ENCODE results near the gene IFT80.

Gene IFT80

DNA sequence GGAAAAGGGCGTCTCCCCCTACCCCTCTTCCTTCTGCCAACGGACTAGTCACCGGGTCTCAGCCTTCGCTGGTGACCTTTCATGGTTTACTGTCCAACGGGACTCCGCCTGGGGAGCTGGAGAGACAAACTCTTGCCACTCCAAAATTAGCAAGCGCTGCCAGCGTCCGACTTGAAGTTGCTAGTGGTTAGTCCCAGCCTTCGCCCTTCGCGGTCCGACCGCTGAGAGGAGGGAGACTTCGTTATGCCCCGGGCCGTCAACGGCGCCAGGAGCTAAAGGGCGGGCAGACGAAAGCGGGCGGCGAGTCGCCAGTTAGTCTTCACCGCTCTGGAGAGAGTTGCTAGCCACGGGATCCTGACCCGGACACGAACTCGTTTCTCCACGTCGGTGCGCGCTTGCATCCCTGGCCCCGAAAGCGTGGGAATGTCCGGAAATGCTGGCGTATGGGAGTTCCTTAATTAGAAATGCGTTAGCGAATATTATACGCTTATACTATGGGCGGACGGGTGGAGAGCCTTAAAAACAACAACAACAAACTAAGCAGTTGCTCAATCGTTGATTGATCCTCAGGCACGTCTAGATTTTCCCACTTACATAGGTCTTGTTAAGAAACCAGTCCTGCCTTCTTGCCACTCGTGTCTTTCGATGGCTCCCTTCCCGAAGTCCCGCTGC, 1.1 kb upstream of the IFT80 start:
- H3K4me3 ChIP-seq (ENCODE audit: low read depth, low read length): peak overlapping the region; percentile 83
- TF ChIP-seq CTCF (IDR thresholded peaks at IDR 0.05; ENCODE audit: low read depth, low read length): no peak

GRCh38 chr3:160398820-160399124, 253 bp downstream of the IFT80 start:
- TF ChIP-seq CTCF (IDR thresholded peaks at IDR 0.05; ENCODE audit: low read depth, low read length): no peak
- peak overlapping the region; percentile 83 for H3K4me3 ChIP-seq (ENCODE audit: low read depth, low read length)

DNA sequence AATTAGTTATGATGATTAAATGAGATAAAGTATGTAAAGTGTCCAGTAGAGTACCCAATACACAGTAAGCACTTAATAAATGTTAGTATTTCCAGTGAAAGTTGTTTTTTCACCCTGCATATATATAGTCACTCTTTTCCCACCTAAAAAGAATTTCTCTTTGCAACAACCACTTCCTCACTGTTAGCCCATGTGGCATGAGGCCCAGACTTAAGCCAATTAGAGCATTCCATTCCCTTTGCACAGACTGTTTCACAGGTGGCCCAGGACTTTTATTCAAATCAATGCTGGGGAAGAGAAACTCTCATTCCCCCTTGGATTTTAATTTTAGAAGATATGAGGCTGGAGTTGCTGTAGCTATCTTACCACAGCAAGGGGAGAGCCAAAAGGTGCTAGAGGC, 3.7 kb downstream of the IFT80 start:
- no peak for TF ChIP-seq CTCF (IDR thresholded peaks at IDR 0.05; ENCODE audit: low read depth, low read length)
- no peak overlapping the region for H3K4me3 ChIP-seq (ENCODE audit: low read depth, low read length)

DNA sequence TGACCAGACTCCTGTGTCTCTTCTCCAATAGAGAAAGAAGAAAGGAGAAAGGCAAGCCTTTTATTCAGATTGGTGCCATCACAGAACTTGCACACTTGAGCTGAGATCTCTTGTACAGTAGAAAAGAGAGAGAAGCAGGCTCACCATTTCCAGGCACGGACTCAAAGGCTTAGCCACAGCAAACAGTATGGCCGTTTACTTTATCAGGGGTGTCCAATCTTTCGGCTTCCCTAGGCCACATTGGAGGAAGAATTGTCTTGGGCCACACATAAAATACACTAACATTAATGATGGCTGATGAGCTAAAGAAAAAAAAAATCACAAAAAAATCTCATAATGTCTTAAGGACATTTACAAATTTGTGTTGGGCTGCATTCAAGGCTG, 5.0 kb downstream of the IFT80 start:
- no peak overlapping the region for H3K4me3 ChIP-seq (ENCODE audit: low read depth, low read length)
- no peak for TF ChIP-seq CTCF (IDR thresholded peaks at IDR 0.05; ENCODE audit: low read depth, low read length)

DNA sequence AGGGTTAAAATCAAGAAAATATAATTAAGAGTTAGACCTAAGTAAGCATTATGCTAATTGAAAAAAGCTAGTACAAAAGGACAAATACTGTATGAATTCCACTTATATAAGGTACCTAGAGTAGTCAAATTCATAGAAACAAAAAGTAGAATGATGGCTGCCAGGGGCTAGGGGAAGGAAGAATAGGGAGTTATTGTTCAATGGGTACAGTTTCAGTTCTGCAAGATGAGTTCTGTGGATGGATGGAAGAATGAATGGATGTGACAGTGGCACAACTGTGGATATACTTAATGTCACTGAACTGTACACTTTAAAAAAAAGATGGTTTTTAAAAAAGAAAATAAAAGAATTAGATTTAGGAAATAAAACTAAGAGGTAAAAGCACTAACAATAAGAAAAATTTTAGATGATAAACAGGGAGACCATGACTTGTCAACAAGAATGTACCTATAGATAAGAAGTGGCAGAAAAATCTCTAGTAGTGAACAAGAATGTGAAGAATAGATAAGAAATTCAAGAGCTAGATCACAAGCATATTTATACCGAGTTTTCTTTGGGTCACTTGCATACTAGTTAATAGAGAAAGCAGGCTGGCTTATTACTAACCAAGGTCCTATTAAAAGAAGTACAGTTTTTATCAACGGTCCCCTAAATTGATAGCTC, 5.5 kb downstream of the IFT80 start:
- TF ChIP-seq CTCF (IDR thresholded peaks at IDR 0.05; ENCODE audit: low read depth, low read length): no peak
- H3K4me3 ChIP-seq (ENCODE audit: low read depth, low read length): no peak overlapping the region

GRCh38 chr3:160392798-160393197, 6.2 kb downstream of the IFT80 start:
- TF ChIP-seq CTCF (IDR thresholded peaks at IDR 0.05; ENCODE audit: low read depth, low read length): no peak

DNA sequence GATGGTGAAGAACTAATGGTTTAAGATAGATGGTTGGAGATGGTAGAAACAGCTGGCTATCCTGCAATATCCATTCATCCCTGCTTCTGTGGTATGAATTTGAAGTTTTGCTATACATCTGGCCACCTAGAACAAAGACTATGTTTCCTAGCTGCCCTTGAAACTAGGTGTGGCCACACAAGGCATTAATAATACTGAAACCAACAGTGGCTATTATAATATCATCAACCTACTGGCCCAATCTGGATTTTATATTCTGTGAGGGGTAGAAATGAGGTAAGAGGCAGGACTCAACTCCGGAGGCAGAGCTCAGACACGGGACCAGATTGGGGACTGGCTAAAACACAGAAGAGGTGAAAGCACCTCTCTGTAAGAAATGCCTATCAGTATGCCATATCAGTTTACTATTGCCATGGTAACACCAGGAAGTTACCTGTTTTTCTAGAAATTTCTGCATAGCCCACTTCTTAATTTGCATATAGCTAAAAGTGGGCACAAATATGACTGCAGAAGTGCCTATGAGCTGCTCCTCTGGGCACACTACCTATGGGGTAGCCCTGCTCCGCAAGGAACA, 8.4 kb downstream of the IFT80 start:
- TF ChIP-seq CTCF (IDR thresholded peaks at IDR 0.05; ENCODE audit: low read depth, low read length): no peak
- no peak overlapping the region for H3K4me3 ChIP-seq (ENCODE audit: low read depth, low read length)

More at GRCh38 chr3:160392798-160393197, 6.2 kb downstream of the IFT80 start:
- H3K4me3 ChIP-seq (ENCODE audit: low read depth, low read length): no peak overlapping the region
